ENCODE results near the gene TMEM255B. TPM values are rescaled to one million over a fixed set of nuclear protein-coding genes. Genes with fewer than 3 reads are reported as not detected.
A peak's percentile ranks its signal among the peaks of the same experiment; 100 is the strongest.

TMEM255B gene
- total RNA-seq, 6 donors from 2014 or later = 1.4 to 39.0 (median 13.8) TPM

DNA sequence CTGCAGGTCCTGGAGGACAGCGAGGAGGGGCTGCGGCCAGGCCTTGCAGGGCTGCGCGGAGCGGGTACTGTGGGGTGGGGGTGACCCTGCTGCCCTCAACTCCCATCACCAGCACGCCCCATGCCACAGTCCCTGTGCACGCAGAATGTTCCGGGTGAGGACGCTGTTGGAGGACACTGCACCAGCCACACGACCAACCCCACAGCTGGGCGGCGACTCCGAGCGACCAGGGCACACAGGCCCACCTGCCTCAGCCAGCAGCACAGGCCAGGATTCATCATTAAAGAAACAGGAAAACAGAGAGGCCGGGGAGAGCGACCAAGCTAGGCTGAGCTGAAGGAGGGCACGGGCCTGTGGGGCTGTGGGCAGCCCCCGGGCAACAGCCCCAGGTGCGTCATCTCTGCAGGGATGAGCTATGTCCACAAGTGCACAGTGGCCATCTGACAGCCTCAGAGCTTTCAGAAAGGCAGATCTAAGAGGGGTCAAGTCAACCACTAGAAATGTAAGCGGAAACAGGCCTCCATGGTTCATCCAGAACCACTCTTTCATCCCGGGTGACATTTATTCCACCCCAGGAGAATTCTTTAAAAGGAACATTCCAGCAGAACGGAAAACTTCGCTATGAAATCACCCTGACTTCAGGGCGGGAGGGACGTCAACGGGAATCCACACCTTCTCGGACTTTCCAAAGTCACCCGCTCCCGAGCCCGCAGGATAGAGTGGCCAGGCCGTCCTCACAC is 103.3 kb downstream of the TMEM255B start:
- WGBS, 2 donors = 63 to 68% methylated on average over 17 to 31 of the region's 31 CpGs
- peak overlapping the region; percentile 80 to 86 (median 84) for H3K4me3 ChIP-seq
- H3K27ac ChIP-seq = peak overlapping the region; percentile 83 to 91 (median 88)
- ATAC-seq (ENCODE audit: low FRiP score in 2 of 2) (no peak), DNase-seq (peak in 1 of 2 donors; percentile 66)
- H3K4me1 ChIP-seq = peaks cover 32 to 57% (median 38%) of the 10 kb centered on the region in 4 donors
- peaks cover 0 to 12% (median 0%) of the 10 kb centered on the region in 4 donors for H3K27me3 ChIP-seq
- no peaks in the 10 kb centered on the region for H3K36me3 ChIP-seq
- no peaks in the 10 kb centered on the region for H3K9me3 ChIP-seq
- TF ChIP-seq CTCF (IDR thresholded peaks at IDR 0.05) (no peak), POLR2AphosphoS5 (IDR thresholded peaks at IDR 0.05) (no peak), EP300 (IDR thresholded peaks at IDR 0.05) (no peak), POLR2A (IDR thresholded peaks at IDR 0.05) (no peak)

GRCh38 chr13:113862931-113863523 is 104.0 kb downstream of the TMEM255B start:
- peak; percentile 57 to 91 for DNase-seq
- H3K36me3 ChIP-seq = no peaks in the 10 kb centered on the region
- 3 to 4% methylated on average over 5 to 48 of the region's 60 CpGs for WGBS, 2 donors

GRCh38 chr13:113863524-113864272 is 104.7 kb downstream of the TMEM255B start, which contains the start of gene GAS6:
GAS6 (minus strand) TSS chr13:113864076; CDS start chr13:113863920, 156 bp downstream.
- Histone ChIP-seq H3K27me3 (peaks cover 0 to 12% (median 0%) of the 10 kb centered on the region in 4 donors), H3K36me3 (no peaks in the 10 kb centered on the region), H3K27ac (peak within 1 kb of the TSS; percentile 83 to 91 (median 88)), H3K4me1 (peaks cover 30 to 52% (median 34%) of the 10 kb centered on the region in 4 donors), H3K4me3 (peak within 1 kb of the TSS; percentile 80 to 86 (median 84)), H3K9me3 (no peaks in the 10 kb centered on the region)
- peak in 1 of 2 donors; percentile 73 for ATAC-seq (ENCODE audit: low FRiP score in 2 of 2)
- TF ChIP-seq POLR2A (IDR thresholded peaks at IDR 0.05) = no peak
- TF ChIP-seq POLR2AphosphoS5 (IDR thresholded peaks at IDR 0.05) = peak in 1 of 2 donors; percentile 39
- TF ChIP-seq EP300 (IDR thresholded peaks at IDR 0.05) = no peak
- TF ChIP-seq CTCF (IDR thresholded peaks at IDR 0.05) = peak in 1 of 6 experiments; percentile 23
- WGBS, 2 donors = 0% methylated on average over 34 to 84 of the region's 116 CpGs
- DNase-seq = peak in 1 of 2 donors; percentile 94

More at GRCh38 chr13:113862931-113863523, 104.0 kb downstream of the TMEM255B start:
- peaks cover 30 to 52% (median 35%) of the 10 kb centered on the region in 4 donors for H3K4me1 ChIP-seq
- H3K9me3 ChIP-seq = no peaks in the 10 kb centered on the region
- TF ChIP-seq POLR2AphosphoS5 (IDR thresholded peaks at IDR 0.05) = peak in 1 of 2 donors; percentile 14
- no peak for TF ChIP-seq CTCF (IDR thresholded peaks at IDR 0.05)
- peak in 3 of 4 donors; percentile 23 to 36 (median 27) for TF ChIP-seq POLR2A (IDR thresholded peaks at IDR 0.05)
- peak in 2 of 4 donors; percentile 15 to 62 for TF ChIP-seq EP300 (IDR thresholded peaks at IDR 0.05)
- ATAC-seq (ENCODE audit: low FRiP score in 2 of 2) = peak; percentile 64 to 69
- H3K27ac ChIP-seq = peak overlapping the region; percentile 83 to 91 (median 88)
- peaks cover 0 to 12% (median 0%) of the 10 kb centered on the region in 4 donors for H3K27me3 ChIP-seq
- H3K4me3 ChIP-seq = peak overlapping the region; percentile 80 to 86 (median 84)

DNA sequence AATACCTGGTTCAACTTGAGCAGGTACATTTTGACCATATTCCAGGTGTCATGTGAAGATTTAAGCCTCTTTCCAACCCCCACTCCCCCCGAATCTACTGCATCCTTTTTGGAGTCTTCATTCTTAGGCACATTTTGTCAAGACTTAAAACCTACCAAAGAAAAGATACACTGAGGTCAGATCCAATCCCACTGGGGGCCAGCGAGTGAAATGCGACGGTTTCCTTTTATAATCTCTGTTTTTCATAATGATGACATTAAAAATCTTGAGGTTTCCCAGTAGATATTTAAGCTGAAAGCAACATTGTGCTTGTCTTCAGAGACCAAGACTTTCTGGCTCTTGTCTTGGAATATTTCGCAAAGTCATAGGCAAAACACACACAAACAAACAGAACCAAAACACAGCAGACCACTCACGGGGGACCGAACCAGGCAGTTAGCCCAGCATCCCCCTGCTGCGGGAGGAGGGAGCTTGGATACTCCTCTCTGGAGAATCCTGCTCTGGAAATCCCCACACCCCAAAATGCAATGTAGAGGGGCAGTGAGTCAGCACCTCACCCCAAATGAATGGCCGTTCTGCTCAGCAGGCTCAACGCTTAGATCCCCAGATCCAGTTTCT is 105.4 kb downstream of the TMEM255B start:
- Histone ChIP-seq H3K27me3 (peaks cover 0 to 12% (median 0%) of the 10 kb centered on the region in 4 donors), H3K9me3 (no peaks in the 10 kb centered on the region), H3K4me3 (peak overlapping the region in 3 of 4 donors; percentile 81 to 86 (median 86)), H3K36me3 (no peaks in the 10 kb centered on the region), H3K27ac (peak overlapping the region; percentile 68 to 90 (median 85)), H3K4me1 (peaks cover 30 to 52% (median 34%) of the 10 kb centered on the region in 4 donors)
- TF ChIP-seq EP300 (IDR thresholded peaks at IDR 0.05) (no peak), POLR2AphosphoS5 (IDR thresholded peaks at IDR 0.05) (no peak), POLR2A (IDR thresholded peaks at IDR 0.05) (no peak), CTCF (IDR thresholded peaks at IDR 0.05) (no peak)
- WGBS, 2 donors = 18 to 26% methylated on average over 10 of the region's 10 CpGs
- DNase-seq (no peak), ATAC-seq (ENCODE audit: low FRiP score in 2 of 2) (no peak)

Data from upper lobe of left lung (tissue), 6 donors.